Colonic mucosa (tissue), 4 donors: ENCODE measurements around the gene BCAS3. TPM values are rescaled to one million over a fixed set of nuclear protein-coding genes. Genes with fewer than 3 reads are reported as not detected.

ENCODE experiments used
- DNase-seq: peaks from one replicate; pipeline ENCODE4 v3.0.0-alpha.2; 2020
- H3K27ac ChIP-seq: fragments of 200-600 bp; one replicate; pipeline ENCODE4 v1.8.0; 2021
- H3K27me3 ChIP-seq: fragments of 200-600 bp; one replicate; pipeline ENCODE4 v1.8.0; 2021
- H3K36me3 ChIP-seq: fragments of 200-600 bp; one replicate; pipeline ENCODE4 v1.8.0; 2021
- H3K4me1 ChIP-seq: fragments of 200-600 bp; one replicate; pipeline ENCODE4 v1.8.0; 2021; ENCODE audit warnings: mild to moderate bottlenecking
- H3K4me3 ChIP-seq: fragments of 200-600 bp; one replicate; pipeline ENCODE4 v1.8.0; 2021
- H3K9ac ChIP-seq, 2 donors: one replicate each; pipeline ENCODE4 v1.7.0; 2013; ENCODE audit warnings: control low read depth in 2 of 2, low read depth in 2 of 2, low read length in 2 of 2
- H3K9me3 ChIP-seq: fragments of 200-600 bp; one replicate; pipeline ENCODE4 v1.8.0; 2021
- CTCF ChIP-seq: fragments of 200-600 bp; IDR thresholded peaks from one replicate; pipeline ENCODE4 v1.8.0; 2022; ENCODE audit warnings: antibody characterized with exemption, mild to moderate bottlenecking
- intact Hi-C: fragments of 100-400 bp; cut with DNase I; formaldehyde crosslinking; loops from one replicate; pipeline ENCODE4 v1.14.1; 2022
- total RNA-seq, 2 donors: library from RNA; stranded (reverse); fragmentation: NEBNext Ultra II Directional in 1 of 2; extraction: Animal tissue kit (Norgen Biotek cat#: 25700) in 1 of 2; gene quantifications; one replicate each; pipeline ENCODE4 v1.2.1, GENCODE V29; 2021
- donor health status: healthy.
- donor health status: DM: no; HTN: no; CAD: no.
- donor health status: DM: no; HTN: no; CAD: no.

BCAS3 gene
- total RNA-seq, 2 donors from 2014 or later: 11.0 to 17.8 TPM

- no peak for TF ChIP-seq CTCF
- Histone ChIP-seq H3K36me3 (no peaks in the 10 kb centered on the region), H3K4me1 (peaks cover 5% of the 10 kb centered on the region), H3K27me3 (peaks cover 13% of the 10 kb centered on the region), H3K27ac (no peak overlapping the region), H3K9ac (no peak overlapping the region), H3K4me3 (no peak overlapping the region), H3K9me3 (no peaks in the 10 kb centered on the region)
- intact Hi-C loops: no loop called here
- no peak for DNase-seq
Measured at GRCh38 chr17:61331886-61332285, 654.2 kb downstream of the BCAS3 start.

DNA sequence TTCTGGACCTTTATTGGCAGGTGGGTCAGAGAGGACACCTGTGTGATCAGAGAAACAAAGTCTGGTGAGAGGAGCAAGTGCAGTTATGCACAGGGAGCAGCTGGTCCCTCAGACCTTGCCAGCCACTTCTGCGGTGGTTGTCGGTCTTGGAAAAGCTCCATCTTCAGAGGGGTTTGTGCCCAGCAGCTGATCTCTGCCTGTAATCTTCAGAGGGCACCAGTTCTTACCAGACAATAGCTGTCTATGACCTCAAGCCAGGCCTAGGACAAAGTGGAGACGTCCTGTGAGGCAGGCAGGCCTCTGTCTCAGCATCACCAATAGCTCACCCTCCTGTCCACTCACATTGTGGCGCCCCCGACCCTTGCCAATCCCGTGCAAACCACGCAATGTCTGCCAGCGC lies 655.5 kb downstream of the BCAS3 start:
- Histone ChIP-seq H3K36me3 (no peaks in the 10 kb centered on the region), H3K27ac (no peak overlapping the region), H3K9ac (no peak overlapping the region), H3K4me3 (no peak overlapping the region), H3K27me3 (peaks cover 13% of the 10 kb centered on the region), H3K4me1 (peaks cover 5% of the 10 kb centered on the region), H3K9me3 (no peaks in the 10 kb centered on the region)
- intact Hi-C loops: no loop called here
- DNase-seq: no peak
- no peak for TF ChIP-seq CTCF

DNA sequence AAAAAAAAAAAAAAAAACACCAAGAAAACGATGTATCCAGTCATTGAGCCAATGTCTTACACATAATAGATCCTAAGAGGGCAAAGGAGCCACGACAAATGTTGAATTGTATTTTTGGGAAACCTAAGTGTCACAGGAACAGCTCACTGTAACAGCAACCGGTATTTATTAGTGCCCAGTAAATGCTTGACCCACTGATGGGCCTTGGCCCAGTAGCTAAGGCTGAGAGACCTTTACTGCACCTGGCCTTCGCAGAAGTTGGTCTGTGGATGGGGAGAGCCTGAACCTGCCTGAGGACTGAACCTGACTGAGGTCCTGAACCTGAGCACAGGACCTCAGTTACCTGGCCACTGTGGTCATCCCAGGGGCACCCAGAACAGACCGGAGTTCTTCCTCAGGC lies 657.0 kb downstream of the BCAS3 start:
- H3K27me3 ChIP-seq: peaks cover 20% of the 10 kb centered on the region
- intact Hi-C loops: no loop called here
- peaks cover 5% of the 10 kb centered on the region for H3K4me1 ChIP-seq
- no peaks in the 10 kb centered on the region for H3K9me3 ChIP-seq
- H3K36me3 ChIP-seq: no peaks in the 10 kb centered on the region
- no peak overlapping the region for H3K9ac ChIP-seq
- H3K27ac ChIP-seq: no peak overlapping the region
- H3K4me3 ChIP-seq: no peak overlapping the region
- no peak for TF ChIP-seq CTCF
- DNase-seq: no peak

- Histone ChIP-seq H3K27ac (no peak overlapping the region), H3K4me1 (peaks cover 5% of the 10 kb centered on the region), H3K4me3 (no peak overlapping the region), H3K9me3 (no peaks in the 10 kb centered on the region), H3K9ac (no peak overlapping the region), H3K36me3 (no peaks in the 10 kb centered on the region), H3K27me3 (peaks cover 21% of the 10 kb centered on the region)
- no peak for TF ChIP-seq CTCF
- no peak for DNase-seq
- intact Hi-C loops: no loop called here
Measured at GRCh38 chr17:61335105-61335844, 657.6 kb downstream of the BCAS3 start.

GRCh38 chr17:61335845-61336655 lies 658.4 kb downstream of the BCAS3 start:
- TF ChIP-seq CTCF: no peak
- no peak overlapping the region for H3K9ac ChIP-seq
- peaks cover 26% of the 10 kb centered on the region for H3K27me3 ChIP-seq
- H3K4me1 ChIP-seq: peaks cover 5% of the 10 kb centered on the region
- intact Hi-C loops: no loop called here
- no peaks in the 10 kb centered on the region for H3K9me3 ChIP-seq
- peak; percentile 38 for DNase-seq
- H3K4me3 ChIP-seq: no peak overlapping the region
- H3K27ac ChIP-seq: no peak overlapping the region
- no peaks in the 10 kb centered on the region for H3K36me3 ChIP-seq
